SK-N-SH treated with all-trans-retinoic acid at 6 μM for 48 hours (cell line): ENCODE measurements around the gene RAB14.

ENCODE experiments used
- ARNTL ChIP-seq: fragments of 450-650 bp; formaldehyde crosslinking; IDR thresholded peaks from 2 replicates; pipeline ENCODE4 v1.5.0; 2020; ENCODE audit warnings: low read depth, mild to moderate bottlenecking, moderate library complexity, borderline replicate concordance
- CREB5 ChIP-seq: fragments of 250-450 bp; sonication (Bioruptor Pico); IDR thresholded peaks from 2 replicates; pipeline ENCODE4 v1.5.1; 2020; ENCODE audit warnings: low read depth, mild to moderate bottlenecking, moderate library complexity
- CSDC2 ChIP-seq: fragments of 250-450 bp; sonication (Bioruptor Pico); IDR thresholded peaks from 2 replicates; pipeline ENCODE4 v1.5.0; 2020; ENCODE audit warnings: mild to moderate bottlenecking, moderate library complexity
- OSR1 ChIP-seq: fragments of 250-450 bp; sonication (Bioruptor Pico); IDR thresholded peaks from 2 replicates; pipeline ENCODE4 v1.8.0; 2022; ENCODE audit warnings: moderate library complexity, mild to moderate bottlenecking, inconsistent platforms
- POU6F1 ChIP-seq: fragments of 250-450 bp; sonication (Bioruptor Pico); IDR thresholded peaks from 2 replicates; pipeline ENCODE4 v1.8.0; 2021; ENCODE audit warnings: low read depth, mild to moderate bottlenecking, moderate library complexity, borderline replicate concordance
- TCF4 ChIP-seq: fragments of 250-450 bp; sonication (Bioruptor Pico); IDR thresholded peaks from 2 replicates; pipeline ENCODE4 v1.8.0; 2021; ENCODE audit warnings: mild to moderate bottlenecking, moderate library complexity, borderline replicate concordance
- ZFP3 ChIP-seq: fragments of 250-450 bp; sonication (Bioruptor Pico); IDR thresholded peaks from 2 replicates; pipeline ENCODE4 v1.5.0; 2020; ENCODE audit warnings: mild to moderate bottlenecking, moderate library complexity
- ZFP30 ChIP-seq: fragments of 450-650 bp; formaldehyde crosslinking; IDR thresholded peaks from 2 replicates; pipeline ENCODE4 v1.5.0; 2022; ENCODE audit warnings: mild to moderate bottlenecking, moderate library complexity
- ZNF565 ChIP-seq: fragments of 450-650 bp; formaldehyde crosslinking; conservative IDR thresholded peaks from 2 replicates; pipeline ENCODE4 v1.5.0; 2020; ENCODE audit warnings: low read depth, mild to moderate bottlenecking, moderate library complexity
- ZNF70 ChIP-seq: fragments of 450-650 bp; formaldehyde crosslinking; IDR thresholded peaks from 2 replicates; pipeline ENCODE4 v1.5.0; 2020; ENCODE audit warnings: mild to moderate bottlenecking, moderate library complexity
- TF ChIP-seq, protein P1 (sequence below): fragments of 250-450 bp; sonication (Bioruptor Pico); IDR thresholded peaks from 2 replicates; pipeline ENCODE4 v1.8.0; 2020; ENCODE audit warnings: mild to moderate bottlenecking, moderate library complexity, borderline replicate concordance

DNA sequence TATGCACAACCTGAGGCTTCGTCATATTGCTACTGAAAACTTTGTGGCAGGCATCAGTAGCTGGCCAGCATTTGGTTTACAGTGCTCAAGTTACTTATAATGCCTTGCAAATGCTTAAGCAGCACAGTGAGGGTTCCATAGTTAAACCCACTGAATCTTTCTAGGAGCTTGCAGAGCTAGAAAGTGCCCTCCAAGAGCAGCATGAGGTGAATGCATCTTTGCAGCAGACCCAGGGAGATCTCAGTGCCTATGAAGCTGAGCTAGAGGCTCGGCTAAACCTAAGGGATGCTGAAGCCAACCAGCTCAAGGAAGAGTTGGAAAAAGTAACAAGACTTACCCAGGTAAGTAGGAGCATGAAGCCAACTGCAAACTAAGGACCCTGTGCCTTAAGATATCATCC is 66.0 kb downstream of the RAB14 start:
- TF ChIP-seq ARNTL (CRISPR knock-in tag) (no peak), POU6F1 (CRISPR knock-in tag) (no peak), OSR1 (CRISPR knock-in tag) (no peak), CSDC2 (CRISPR knock-in tag) (no peak), TCF4 (CRISPR knock-in tag) (no peak), ZNF565 (CRISPR knock-in tag) (no peak), ZFP3 (no peak), ZFP30 (no peak), ZNF70 (CRISPR knock-in tag) (no peak), CREB5 (no peak)
- TF ChIP-seq, protein P1, sequence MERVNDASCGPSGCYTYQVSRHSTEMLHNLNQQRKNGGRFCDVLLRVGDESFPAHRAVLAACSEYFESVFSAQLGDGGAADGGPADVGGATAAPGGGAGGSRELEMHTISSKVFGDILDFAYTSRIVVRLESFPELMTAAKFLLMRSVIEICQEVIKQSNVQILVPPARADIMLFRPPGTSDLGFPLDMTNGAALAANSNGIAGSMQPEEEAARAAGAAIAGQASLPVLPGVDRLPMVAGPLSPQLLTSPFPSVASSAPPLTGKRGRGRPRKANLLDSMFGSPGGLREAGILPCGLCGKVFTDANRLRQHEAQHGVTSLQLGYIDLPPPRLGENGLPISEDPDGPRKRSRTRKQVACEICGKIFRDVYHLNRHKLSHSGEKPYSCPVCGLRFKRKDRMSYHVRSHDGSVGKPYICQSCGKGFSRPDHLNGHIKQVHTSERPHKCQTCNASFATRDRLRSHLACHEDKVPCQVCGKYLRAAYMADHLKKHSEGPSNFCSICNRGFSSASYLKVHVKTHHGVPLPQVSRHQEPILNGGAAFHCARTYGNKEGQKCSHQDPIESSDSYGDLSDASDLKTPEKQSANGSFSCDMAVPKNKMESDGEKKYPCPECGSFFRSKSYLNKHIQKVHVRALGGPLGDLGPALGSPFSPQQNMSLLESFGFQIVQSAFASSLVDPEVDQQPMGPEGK (CRISPR knock-in tag): no peak
